ENCODE measurements around the gene TMEM53.

- TF ChIP-seq CTCF (IDR thresholded peaks at IDR 0.05; ENCODE audit: insufficient read depth, low read depth, low read length) (no peak), EZH2 (IDR thresholded peaks at IDR 0.05; ENCODE audit: insufficient read depth, low read length) (no peak)
Observed at GRCh38 chr1:44642925-44643324, 31.4 kb downstream of the TMEM53 start.

Measured in astrocyte (in vitro differentiated cells and primary cell).